GM04504 (cell line): ENCODE data around the gene IFNE.

ENCODE experiments used
- DNase-seq: peaks from one replicate; pipeline ENCODE4 v3.0.0-alpha.2; 2012; ENCODE audit warnings: low read depth

IFNE gene, protein sequence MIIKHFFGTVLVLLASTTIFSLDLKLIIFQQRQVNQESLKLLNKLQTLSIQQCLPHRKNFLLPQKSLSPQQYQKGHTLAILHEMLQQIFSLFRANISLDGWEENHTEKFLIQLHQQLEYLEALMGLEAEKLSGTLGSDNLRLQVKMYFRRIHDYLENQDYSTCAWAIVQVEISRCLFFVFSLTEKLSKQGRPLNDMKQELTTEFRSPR

GRCh38 chr9:21482213-21482612, at the start of gene IFNE:
Gene IFNE (minus strand): TSS chr9:21482313. CDS start chr9:21481694, 619 bp downstream.
- no peak for DNase-seq

- no peak for DNase-seq
Observed at GRCh38 chr9:21528123-21528808, 46.2 kb upstream of the IFNE start.

GRCh38 chr9:21527579-21527978, 45.5 kb upstream of the IFNE start:
- no peak for DNase-seq

- no peak for DNase-seq
Observed at GRCh38 chr9:21525174-21525573, 43.1 kb upstream of the IFNE start.

DNA sequence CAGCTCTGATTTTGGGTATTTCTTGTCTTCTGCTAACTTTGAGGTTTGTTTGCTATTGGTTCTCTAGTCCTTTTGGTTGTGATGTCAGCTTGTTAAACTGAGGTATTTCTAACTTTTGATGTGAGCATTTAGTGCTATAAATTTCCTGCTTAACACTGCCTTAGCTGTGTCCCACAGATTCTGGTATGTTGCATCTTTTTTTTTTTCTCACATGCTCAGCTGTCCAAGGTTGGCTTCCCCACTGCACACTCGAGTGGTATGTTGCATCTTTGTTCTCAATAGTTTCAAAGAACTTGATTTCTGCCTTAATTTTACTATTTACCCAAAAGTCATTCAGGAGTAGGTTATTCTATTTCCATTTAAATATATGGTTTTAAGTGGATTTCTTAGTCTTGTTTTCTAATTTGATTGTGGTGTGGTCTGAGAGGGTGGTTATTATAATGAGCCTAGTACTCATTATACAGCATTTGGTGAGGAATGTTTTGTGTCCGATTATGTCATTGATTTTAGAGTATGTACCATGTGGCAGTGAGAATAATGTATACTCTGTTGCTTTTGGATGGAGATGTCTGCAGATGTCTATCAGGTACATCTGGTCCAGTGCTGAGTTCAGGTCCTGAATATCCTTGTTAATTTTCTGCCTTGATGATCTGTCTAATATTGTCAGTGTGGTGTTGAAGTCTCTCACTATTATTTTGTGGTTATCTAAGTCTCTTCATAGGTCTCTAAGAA, 42.2 kb upstream of the IFNE start:
- DNase-seq = no peak

DNA sequence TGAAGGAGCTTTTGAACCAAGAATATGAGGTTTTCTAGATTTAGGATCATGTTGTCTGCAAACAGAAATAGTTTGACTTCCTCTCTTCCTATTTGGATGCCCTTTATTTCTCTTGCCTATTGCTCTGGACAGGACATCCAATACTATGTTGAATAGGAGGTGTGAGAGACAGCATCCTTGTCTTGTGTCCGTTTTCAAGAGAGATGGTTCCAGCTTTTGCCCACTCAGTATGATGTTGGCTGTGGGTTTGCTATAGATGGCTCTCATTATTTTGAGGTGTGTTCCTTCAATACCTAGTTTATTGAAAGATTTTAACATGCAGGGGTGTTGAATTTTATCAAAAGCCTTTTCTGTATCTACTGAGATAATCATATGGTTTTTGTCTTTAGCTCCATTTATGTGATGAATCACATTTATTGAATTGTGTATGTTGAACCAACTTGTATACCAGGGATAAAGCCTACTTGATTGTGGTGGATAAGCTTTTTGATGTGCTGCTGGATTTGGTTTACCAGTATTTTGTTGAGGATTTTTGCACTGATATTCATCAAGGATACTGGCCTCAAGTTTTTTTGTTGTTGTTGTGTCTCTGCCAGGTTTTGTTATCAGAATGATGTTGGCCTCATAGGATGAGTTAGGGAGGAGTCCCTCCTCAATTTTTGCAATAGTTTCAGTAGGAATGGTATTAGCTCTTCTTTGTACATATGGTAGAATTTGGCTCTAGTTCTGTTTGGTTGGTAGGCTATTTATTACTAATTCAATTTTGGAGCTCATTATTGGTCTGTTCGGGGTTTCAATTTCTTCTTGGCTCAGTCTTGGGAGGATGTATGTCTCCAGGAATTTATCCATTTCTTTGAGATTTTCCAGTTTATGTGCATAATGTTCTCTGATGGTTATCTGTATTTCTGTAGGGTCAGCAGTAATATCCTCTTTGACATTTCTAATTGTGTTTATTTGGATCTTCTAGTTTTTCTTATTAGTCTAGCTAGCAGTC, 41.2 kb upstream of the IFNE start:
- no peak for DNase-seq

GRCh38 chr9:21522348-21522747, 40.2 kb upstream of the IFNE start:
- no peak for DNase-seq

GRCh38 chr9:21521448-21521847, 39.3 kb upstream of the IFNE start:
- no peak for DNase-seq

DNA sequence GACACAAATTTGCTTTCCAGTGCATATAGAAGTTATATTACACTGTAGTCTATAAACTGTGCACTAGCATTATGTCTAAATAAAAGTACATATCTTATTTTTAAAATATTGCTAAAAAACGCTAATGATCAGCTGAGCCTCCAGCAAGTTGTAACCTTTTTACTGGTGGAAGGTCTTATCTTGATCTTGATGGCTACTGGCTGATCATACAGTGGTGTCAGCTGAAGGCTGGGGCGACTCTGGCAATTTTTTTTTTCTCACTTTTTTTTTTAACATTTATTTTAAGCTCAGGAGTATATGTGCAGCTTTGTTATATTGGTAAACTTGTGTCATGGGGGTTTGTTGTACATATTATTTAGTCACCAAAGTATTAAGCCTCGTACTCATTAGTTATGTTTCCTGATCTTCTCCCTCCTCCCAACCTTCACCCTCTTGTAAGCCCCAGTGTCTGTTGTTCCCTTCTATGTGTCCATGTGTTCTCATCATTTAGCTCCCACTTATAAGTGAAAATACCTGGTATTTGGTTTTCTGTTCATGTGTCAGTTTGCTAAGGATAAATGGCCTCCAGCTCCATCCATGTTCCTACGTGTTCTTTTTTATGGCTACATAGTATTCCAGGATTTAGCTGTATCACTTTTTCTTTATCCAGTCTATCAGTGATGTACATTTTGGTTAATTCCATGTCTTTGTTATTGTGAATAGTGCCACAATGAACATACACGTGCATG, 38.6 kb upstream of the IFNE start:
- no peak for DNase-seq

DNA sequence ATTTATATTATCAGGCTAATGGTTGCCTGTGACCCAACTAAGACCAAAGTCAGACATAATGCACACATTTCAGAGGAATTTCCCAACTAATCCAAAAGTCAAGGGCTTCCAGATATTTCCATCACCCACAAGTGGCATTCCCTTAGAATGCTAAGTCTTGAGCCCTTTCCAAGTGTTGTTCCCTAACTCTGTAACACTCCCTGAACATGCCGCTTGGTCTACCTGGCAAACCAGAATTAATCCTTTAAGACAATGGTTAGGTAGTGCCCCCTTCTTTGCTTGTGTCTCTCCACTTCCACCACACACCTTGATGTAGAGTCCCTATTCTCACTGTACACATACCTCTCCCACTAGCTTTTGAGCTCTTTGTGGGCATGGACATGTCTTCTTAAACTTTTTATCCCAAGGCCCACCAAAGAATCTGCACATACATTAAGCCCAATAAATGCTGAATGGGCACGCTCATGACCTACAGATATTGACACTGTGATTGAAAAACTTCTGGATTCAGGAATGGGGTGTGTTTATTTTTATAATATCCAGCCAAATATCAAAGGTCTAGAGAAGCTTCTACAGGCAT, 37.8 kb upstream of the IFNE start:
- no peak for DNase-seq

GRCh38 chr9:21516796-21517195, 34.7 kb upstream of the IFNE start:
- DNase-seq = no peak

GRCh38 chr9:21513431-21513830, 31.3 kb upstream of the IFNE start:
- DNase-seq = no peak

DNA sequence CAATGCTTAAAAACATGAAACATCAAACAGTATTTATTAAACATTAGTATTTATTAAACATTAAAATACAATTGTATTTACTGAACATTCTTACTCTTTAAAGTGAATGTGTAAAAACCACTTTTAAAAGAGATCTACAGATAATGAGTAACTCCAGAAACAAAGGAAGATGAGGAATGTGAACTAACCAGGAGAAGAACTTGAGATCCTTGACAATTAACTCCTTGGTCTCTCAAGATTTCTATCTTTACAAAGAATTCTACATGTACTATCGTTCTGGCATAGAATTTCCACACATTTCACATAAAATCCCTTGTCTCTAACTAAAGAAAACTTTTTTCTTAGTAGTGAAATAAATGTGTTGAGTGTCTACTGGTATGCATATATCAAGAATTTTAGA, 28.7 kb upstream of the IFNE start:
- no peak for DNase-seq

DNA sequence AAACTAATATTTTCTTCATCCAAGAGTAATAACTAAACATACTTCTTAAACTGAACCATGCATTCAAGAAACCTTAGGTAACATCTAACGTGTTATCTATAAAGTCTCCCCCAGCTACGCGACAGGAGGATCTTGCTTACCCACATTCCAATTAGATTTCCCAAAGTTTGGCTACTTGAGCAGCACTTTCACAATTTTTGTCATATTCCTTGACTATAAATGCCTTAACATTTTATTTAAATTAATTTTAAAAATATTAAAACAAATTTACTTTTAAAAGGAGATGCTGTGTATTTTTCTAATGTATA, 25.3 kb upstream of the IFNE start:
- DNase-seq = no peak

- peak; percentile 87 for DNase-seq
Observed at GRCh38 chr9:21506626-21507482, 24.7 kb upstream of the IFNE start.

DNA sequence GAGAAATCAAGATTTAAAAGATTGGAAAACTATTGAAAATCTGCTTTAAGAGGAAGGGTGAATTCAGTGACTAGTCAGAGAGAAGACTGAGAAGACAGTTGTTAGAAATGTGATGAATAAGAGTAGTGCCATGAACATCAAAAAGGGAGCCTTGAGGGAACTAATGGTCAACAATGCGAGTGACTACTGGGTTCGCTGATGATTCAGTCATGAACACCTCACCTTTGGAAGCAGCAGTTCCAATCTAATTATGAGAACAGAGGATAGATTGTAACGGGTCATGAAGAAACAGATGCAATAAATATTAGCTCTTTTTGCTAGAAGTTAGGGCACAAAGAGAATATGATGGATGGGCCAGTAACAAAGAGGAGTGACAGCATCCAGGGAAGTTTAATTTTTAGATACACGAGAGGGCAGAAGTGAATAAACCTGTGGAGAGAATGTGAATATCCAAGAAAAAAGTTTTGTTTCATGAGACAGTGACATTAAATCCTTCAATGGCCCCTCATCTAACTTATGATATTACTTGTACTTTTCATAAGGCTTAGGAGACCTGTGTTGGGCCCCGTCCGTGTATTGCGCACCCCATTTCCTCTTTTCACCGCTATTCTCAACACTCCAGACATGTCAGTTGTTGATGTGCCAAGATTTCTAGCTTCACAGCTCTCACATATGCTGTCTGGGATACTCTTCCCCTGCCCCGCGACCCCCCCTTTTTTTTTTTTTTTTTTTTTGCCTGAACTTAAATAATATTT, 23.5 kb upstream of the IFNE start:
- DNase-seq = peak; percentile 6

- no peak for DNase-seq
Observed at GRCh38 chr9:21504894-21505293, 22.8 kb upstream of the IFNE start.

GRCh38 chr9:21504113-21504512, 22.0 kb upstream of the IFNE start:
- DNase-seq = no peak

GRCh38 chr9:21502586-21502985, 20.5 kb upstream of the IFNE start:
- DNase-seq = no peak

DNA sequence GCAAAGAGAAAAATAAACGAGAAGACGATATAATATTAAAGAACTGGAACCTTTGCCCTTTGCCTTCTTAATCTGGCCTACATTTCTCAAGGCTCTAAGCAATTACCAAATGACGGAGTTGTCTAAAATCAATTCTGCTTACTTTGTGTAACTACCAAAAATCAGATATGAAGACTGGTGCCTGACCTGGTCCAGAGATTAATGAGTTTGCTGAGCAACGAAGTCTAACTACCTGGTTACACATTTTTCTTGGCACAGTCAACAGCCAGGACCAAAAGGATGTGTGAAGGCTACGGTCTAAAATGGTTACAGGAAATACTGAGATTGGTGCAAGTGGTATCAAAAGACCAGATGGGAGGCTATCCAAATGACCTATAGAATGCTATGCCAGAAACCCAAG, 17.8 kb upstream of the IFNE start:
- DNase-seq = no peak
